Astrocyte of the cerebellum (primary cell): Measurements from ENCODE around the gene UHRF2.
"Not testable (repeated sequence)": the region's sequence is repeated elsewhere in the genome, so short reads cannot be mapped to it uniquely, and the experiment has no call there.

Experiments used
- DNase-seq: peaks from one replicate; pipeline ENCODE4 v3.0.0-alpha.2; 2011; ENCODE audit warnings: low read depth
- H3K4me3 ChIP-seq: 2 replicates; pipeline ENCODE4 v1.5.1; 2011; ENCODE audit warnings: mild to moderate bottlenecking, low read depth, low read length, moderate library complexity
- CTCF ChIP-seq: IDR thresholded peaks from 2 replicates; pipeline ENCODE4 v1.5.1; 2012; ENCODE audit warnings: low read length, low read depth, moderate library complexity, mild to moderate bottlenecking; ENCODE audit errors: missing control alignments
- in situ Hi-C: cut with HindIII; loops from 2 replicates; pipeline ENCODE4 v1.10.0; 2017; ENCODE audit warnings: low sequenced_read_pairs

The UHRF2 gene

GRCh38 chr9:6412487-6413364 lies at the start of gene UHRF2:
UHRF2 (plus strand) TSS chr9:6413199; CDS start chr9:6413491, 292 bp downstream.
- DNase-seq, result peak; percentile 91
- peak within 1 kb of the TSS; percentile 87 for H3K4me3 ChIP-seq
- in situ Hi-C loops, result no loop called here
- TF ChIP-seq CTCF, result no peak

GRCh38 chr9:6367128-6367890 lies 45.7 kb upstream of the UHRF2 start:
- DNase-seq, result no peak
- no peak for TF ChIP-seq CTCF
- no peak overlapping the region for H3K4me3 ChIP-seq
- in situ Hi-C loops, result no loop called here

GRCh38 chr9:6368831-6369230 lies 44.2 kb upstream of the UHRF2 start:
- no peak for DNase-seq
- TF ChIP-seq CTCF, result no peak
- H3K4me3 ChIP-seq, result no peak overlapping the region
- in situ Hi-C loops, result no loop called here

- H3K4me3 ChIP-seq, DNase-seq, in situ Hi-C loops: not testable (repeated sequence)
Observed at GRCh38 chr9:6381477-6382012, 31.5 kb upstream of the UHRF2 start.

- TF ChIP-seq CTCF, result no peak
- in situ Hi-C loops, result no loop called here
- H3K4me3 ChIP-seq, result no peak overlapping the region
- DNase-seq, result no peak
Observed at GRCh38 chr9:6382681-6383080, 30.3 kb upstream of the UHRF2 start.

- in situ Hi-C loops, result no loop called here
- DNase-seq, result no peak
- no peak overlapping the region for H3K4me3 ChIP-seq
- TF ChIP-seq CTCF, result no peak
Observed at GRCh38 chr9:6383551-6384225, 29.3 kb upstream of the UHRF2 start.
